CD8-positive, alpha-beta memory T cell (primary cell): Measurements from ENCODE around the gene EPN3. TPM values are rescaled to one million over a fixed set of nuclear protein-coding genes. Genes with fewer than 3 reads are reported as not detected.

Source experiments
- CTCF ChIA-PET: fragments of 350-600 bp; sonication (Branson Sonifier 250); formaldehyde crosslinking; loops from one replicate; lab custom pipeline; 2021; ENCODE audit warnings: antibody characterized with exemption; lab: Charles Lee
- POLR2A ChIA-PET: fragments of 350-600 bp; sonication (Branson Sonifier 250); formaldehyde crosslinking; loops from one replicate; lab custom pipeline; 2021; ENCODE audit warnings: antibody characterized with exemption; lab: Charles Lee
- DNase-seq, 5 donors: peaks; one replicate each; pipeline versions ENCODE4 v3.0.0 to v3.0.0-alpha.2; 2020 to 2022; ENCODE audit warnings: mixed read lengths in 1 of 5
- H3K27ac ChIP-seq: one replicate; pipeline ENCODE4 v1.7.0; 2013; ENCODE audit warnings: low read depth, mild to moderate bottlenecking, low read length, moderate library complexity
- H3K27me3 ChIP-seq: 2 replicates; pipeline ENCODE4 v1.7.0; 2013; ENCODE audit warnings: low read length, mild to moderate bottlenecking; ENCODE audit not compliant: insufficient read depth, poor library complexity, severe bottlenecking
- H3K36me3 ChIP-seq: 2 replicates; pipeline ENCODE4 v1.7.0; 2013; ENCODE audit warnings: mild to moderate bottlenecking, low read length, moderate library complexity; ENCODE audit not compliant: insufficient read depth
- H3K4me1 ChIP-seq: 2 replicates; pipeline ENCODE4 v1.7.0; 2013; ENCODE audit warnings: mild to moderate bottlenecking, low read length, moderate library complexity; ENCODE audit not compliant: insufficient read depth
- H3K4me3 ChIP-seq: 2 replicates; pipeline ENCODE4 v1.7.0; 2013; ENCODE audit warnings: mild to moderate bottlenecking, low read length
- H3K9me3 ChIP-seq: 2 replicates; pipeline ENCODE4 v1.7.0; 2013; ENCODE audit warnings: mild to moderate bottlenecking, low read length
- H3K27ac Mint-ChIP-seq, 8 donors: one replicate each; pipeline ENCODE4 v1.8.0; 2020 to 2021; ENCODE audit warnings: mixed read lengths in 8 of 8, mild to moderate bottlenecking in 6 of 8, inconsistent platforms in 3 of 8, moderate library complexity in 3 of 8
- H3K27me3 Mint-ChIP-seq, 2 donors: one replicate each; pipeline ENCODE4 v1.8.0; 2020 to 2021; ENCODE audit warnings: mixed read lengths in 2 of 2, mild to moderate bottlenecking in 1 of 2, moderate library complexity in 1 of 2
- H3K36me3 Mint-ChIP-seq, 3 donors: one replicate each; pipeline ENCODE4 v1.8.0; 2020 to 2021; ENCODE audit warnings: mixed read lengths in 3 of 3, inconsistent platforms in 1 of 3, mild to moderate bottlenecking in 1 of 3
- H3K4me1 Mint-ChIP-seq, 3 donors: one replicate each; pipeline ENCODE4 v1.8.0; 2020 to 2021; ENCODE audit warnings: mixed read lengths in 3 of 3, inconsistent platforms in 1 of 3, mild to moderate bottlenecking in 1 of 3
- H3K4me3 Mint-ChIP-seq, 7 donors: one replicate each; pipeline ENCODE4 v1.8.0; 2020 to 2021; ENCODE audit warnings: mixed read lengths in 7 of 7, mild to moderate bottlenecking in 6 of 7, moderate library complexity in 4 of 7, inconsistent platforms in 2 of 7
- H3K9me3 Mint-ChIP-seq, 5 donors: one replicate each; pipeline ENCODE4 v1.8.0; 2020 to 2022; ENCODE audit warnings: mixed read lengths in 5 of 5, mild to moderate bottlenecking in 3 of 5, moderate library complexity in 2 of 5, inconsistent platforms in 1 of 5
- polyA plus RNA-seq: library from polyadenylated mRNA; unstranded; fragments of 300-500 nt; fragmentation: Illumina TruSeq; gene quantifications from one replicate; pipeline ENCODE4 v1.2.3, GENCODE V29; 2021
- total RNA-seq, 2 experiments: library from RNA; stranded (reverse); gene quantifications; one replicate each; pipeline ENCODE4 v1.2.3, GENCODE V29; 2021

Gene EPN3
- total and polyA plus RNA-seq, 3 experiments from 2014 or later, result not detected

GRCh38 chr17:50493744-50494143 lies 38.8 kb upstream of the EPN3 start:
- H3K27me3 Mint-ChIP-seq, result no peaks in the 10 kb centered on the region
- no peak overlapping the region for H3K27ac Mint-ChIP-seq
- CTCF ChIA-PET, result no interaction called here
- H3K36me3 Mint-ChIP-seq, result peaks cover 0 to under 1% (median 0%) of the 10 kb centered on the region in 3 donors
- POLR2A ChIA-PET, result no interaction called here
- Histone ChIP-seq H3K27ac (no peak overlapping the region), H3K36me3 (no peaks in the 10 kb centered on the region), H3K4me3 (no peak overlapping the region), H3K27me3 (no peaks in the 10 kb centered on the region), H3K9me3 (no peaks in the 10 kb centered on the region), H3K4me1 (no peaks in the 10 kb centered on the region)
- H3K4me1 Mint-ChIP-seq, result no peaks in the 10 kb centered on the region
- DNase-seq, result no peak
- no peaks in the 10 kb centered on the region for H3K9me3 Mint-ChIP-seq
- no peak overlapping the region for H3K4me3 Mint-ChIP-seq

- H3K36me3 ChIP-seq, result no peaks in the 10 kb centered on the region
- no peaks in the 10 kb centered on the region for H3K9me3 ChIP-seq
- no peak overlapping the region for H3K4me3 ChIP-seq
- Mint-ChIP-seq H3K36me3 (no peaks in the 10 kb centered on the region), H3K27me3 (no peaks in the 10 kb centered on the region), H3K4me1 (no peaks in the 10 kb centered on the region), H3K27ac (peak overlapping the region in 1 of 8 donors; percentile 32), H3K9me3 (no peaks in the 10 kb centered on the region), H3K4me3 (no peak overlapping the region)
- H3K27ac ChIP-seq, result no peak overlapping the region
- no peaks in the 10 kb centered on the region for H3K4me1 ChIP-seq
- ChIA-PET CTCF (no interaction called here), POLR2A (no interaction called here)
- no peak for DNase-seq
- H3K27me3 ChIP-seq, result no peaks in the 10 kb centered on the region
These were observed 37.2 kb upstream of the EPN3 start for GRCh38 chr17:50495217-50495823.

GRCh38 chr17:50495918-50496317 lies 36.6 kb upstream of the EPN3 start:
- H3K27me3 ChIP-seq, result no peaks in the 10 kb centered on the region
- no peak overlapping the region for H3K27ac ChIP-seq
- no peaks in the 10 kb centered on the region for H3K9me3 ChIP-seq
- no peak for DNase-seq
- H3K4me1 Mint-ChIP-seq, result no peaks in the 10 kb centered on the region
- no peak overlapping the region for H3K27ac Mint-ChIP-seq
- ChIA-PET POLR2A (no interaction called here), CTCF (no interaction called here)
- H3K9me3 Mint-ChIP-seq, result no peaks in the 10 kb centered on the region
- no peaks in the 10 kb centered on the region for H3K36me3 ChIP-seq
- H3K4me3 ChIP-seq, result no peak overlapping the region
- H3K4me3 Mint-ChIP-seq, result no peak overlapping the region
- H3K4me1 ChIP-seq, result no peaks in the 10 kb centered on the region
- H3K36me3 Mint-ChIP-seq, result no peaks in the 10 kb centered on the region
- no peaks in the 10 kb centered on the region for H3K27me3 Mint-ChIP-seq

DNA sequence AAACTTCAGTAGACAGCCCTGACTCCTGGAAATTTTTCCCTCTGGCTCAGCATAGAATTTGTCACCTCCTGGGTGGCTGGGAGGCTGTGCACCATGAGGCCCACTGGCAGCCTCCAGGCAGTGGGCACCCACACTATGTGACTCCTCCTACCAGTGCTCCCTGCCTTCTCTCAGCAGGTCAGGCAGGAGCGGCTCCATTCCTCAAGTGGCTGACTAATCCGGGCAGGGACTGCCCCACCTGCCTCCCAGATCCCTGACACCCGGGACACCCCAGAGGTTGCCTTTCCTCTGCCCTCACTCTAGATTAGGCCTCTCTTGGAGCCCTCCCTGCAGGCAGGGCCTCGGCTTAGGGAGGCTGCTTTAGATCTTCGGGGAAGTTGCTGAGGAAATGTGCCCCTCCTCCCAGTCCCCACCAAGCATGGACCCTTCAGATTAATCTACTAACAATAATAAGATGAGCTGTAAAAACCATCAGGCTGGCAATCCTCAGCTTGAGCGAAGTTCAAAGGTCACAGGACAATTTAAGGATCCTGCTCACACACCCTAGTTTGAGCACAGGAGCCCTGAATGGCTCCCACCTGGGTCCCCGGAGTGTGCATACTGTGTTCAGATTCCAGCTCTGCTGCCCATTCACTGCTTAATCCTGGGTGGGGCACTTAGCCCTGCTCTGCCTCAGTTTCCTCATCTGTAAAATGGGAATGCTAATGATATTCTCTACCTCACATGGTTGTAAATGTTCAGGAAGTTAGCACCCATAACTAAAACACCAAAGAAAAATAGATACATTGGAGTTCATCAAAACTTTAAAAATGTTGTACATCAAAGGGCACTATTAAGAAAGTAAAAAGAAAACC lies 34.3 kb upstream of the EPN3 start:
- H3K36me3 ChIP-seq, result no peaks in the 10 kb centered on the region
- no peak overlapping the region for H3K27ac Mint-ChIP-seq
- no peak overlapping the region for H3K27ac ChIP-seq
- no peak overlapping the region for H3K4me3 Mint-ChIP-seq
- no peak overlapping the region for H3K4me3 ChIP-seq
- no peaks in the 10 kb centered on the region for H3K4me1 Mint-ChIP-seq
- ChIA-PET CTCF (interaction anchor here (1.1 kb wide), 1 partner anchor 19 kb away, joined by 4 read pairs; no protein-coding TSS in a partner anchor), POLR2A (interaction anchor here (0.6 kb wide), 1 partner anchor 36 kb away, joined by 3 read pairs; no protein-coding TSS in a partner anchor)
- no peaks in the 10 kb centered on the region for H3K9me3 Mint-ChIP-seq
- no peaks in the 10 kb centered on the region for H3K27me3 ChIP-seq
- H3K27me3 Mint-ChIP-seq, result no peaks in the 10 kb centered on the region
- DNase-seq, result no peak
- H3K4me1 ChIP-seq, result no peaks in the 10 kb centered on the region
- no peaks in the 10 kb centered on the region for H3K9me3 ChIP-seq
- H3K36me3 Mint-ChIP-seq, result no peaks in the 10 kb centered on the region

GRCh38 chr17:50499270-50499669 lies 33.3 kb upstream of the EPN3 start:
- no peaks in the 10 kb centered on the region for H3K9me3 Mint-ChIP-seq
- H3K9me3 ChIP-seq, result no peaks in the 10 kb centered on the region
- H3K4me3 ChIP-seq, result no peak overlapping the region
- ChIA-PET CTCF (interaction anchor here (1.1 kb wide), 1 partner anchor 20 kb away, joined by 4 read pairs; no protein-coding TSS in a partner anchor), POLR2A (no interaction called here)
- H3K4me1 Mint-ChIP-seq, result peaks cover 0 to 3% (median 0%) of the 10 kb centered on the region in 3 donors
- H3K27ac ChIP-seq, result no peak overlapping the region
- no peak overlapping the region for H3K4me3 Mint-ChIP-seq
- no peak overlapping the region for H3K27ac Mint-ChIP-seq
- H3K36me3 ChIP-seq, result no peaks in the 10 kb centered on the region
- H3K36me3 Mint-ChIP-seq, result no peaks in the 10 kb centered on the region
- peaks cover 1% of the 10 kb centered on the region for H3K4me1 ChIP-seq
- DNase-seq, result no peak
- H3K27me3 ChIP-seq, result no peaks in the 10 kb centered on the region
- H3K27me3 Mint-ChIP-seq, result no peaks in the 10 kb centered on the region

DNA sequence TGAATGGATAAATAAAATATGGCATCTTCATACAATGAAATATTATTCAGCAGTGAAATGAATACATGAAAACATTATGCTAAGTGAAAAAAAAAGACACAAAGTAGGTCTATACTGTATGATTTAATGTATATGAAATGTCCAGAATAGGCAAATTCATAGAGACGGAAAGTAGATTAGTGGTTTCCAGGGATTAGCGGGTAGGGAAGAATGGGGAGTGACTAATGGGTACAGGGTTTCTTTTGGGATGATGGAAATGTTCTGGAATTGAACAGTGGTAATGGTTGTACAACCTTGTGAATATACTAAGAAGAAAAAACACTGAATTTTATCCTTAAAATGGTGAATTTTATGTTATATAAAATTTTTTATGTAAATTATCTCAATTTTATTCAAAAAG lies 32.8 kb upstream of the EPN3 start:
- ChIA-PET POLR2A (no interaction called here), CTCF (no interaction called here)
- Histone ChIP-seq H3K4me1 (peaks cover 6% of the 10 kb centered on the region), H3K9me3 (no peaks in the 10 kb centered on the region), H3K4me3 (no peak overlapping the region), H3K27ac (no peak overlapping the region), H3K36me3 (no peaks in the 10 kb centered on the region), H3K27me3 (no peaks in the 10 kb centered on the region)
- no peak overlapping the region for H3K4me3 Mint-ChIP-seq
- no peak for DNase-seq
- H3K9me3 Mint-ChIP-seq, result no peaks in the 10 kb centered on the region
- H3K36me3 Mint-ChIP-seq, result no peaks in the 10 kb centered on the region
- H3K27me3 Mint-ChIP-seq, result no peaks in the 10 kb centered on the region
- peaks cover 0 to 3% (median 0%) of the 10 kb centered on the region in 3 donors for H3K4me1 Mint-ChIP-seq
- H3K27ac Mint-ChIP-seq, result no peak overlapping the region

DNA sequence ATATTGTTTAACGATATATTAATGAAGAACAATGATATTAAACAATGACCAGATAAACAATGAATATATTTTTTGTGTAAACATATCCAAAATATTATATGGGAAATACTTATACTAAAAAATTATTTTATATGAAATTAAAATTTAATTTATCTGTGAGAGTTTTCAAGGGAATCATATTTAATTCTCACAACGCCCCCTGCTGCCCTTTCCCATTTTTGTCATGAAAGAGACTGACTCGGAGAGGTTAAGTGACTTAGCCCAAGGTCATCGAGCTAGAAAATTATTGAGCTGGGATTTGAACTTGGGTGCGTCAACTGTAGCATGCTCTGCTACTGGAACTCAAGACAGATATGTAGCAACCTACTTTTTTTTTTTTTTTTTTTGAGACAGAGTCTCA lies 31.5 kb upstream of the EPN3 start:
- ChIA-PET CTCF (interaction anchor here (1.2 to 2.1 kb wide), 6 partner anchors 10 to 138 kb away, joined by 3 to 6 read pairs (median 4); partner anchors contain the start of gene RSAD1), POLR2A (no interaction called here)
- no peak for DNase-seq
- Histone ChIP-seq H3K9me3 (no peaks in the 10 kb centered on the region), H3K27me3 (no peaks in the 10 kb centered on the region), H3K4me3 (no peak overlapping the region), H3K27ac (no peak overlapping the region), H3K36me3 (no peaks in the 10 kb centered on the region), H3K4me1 (peaks cover 6% of the 10 kb centered on the region)
- H3K4me3 Mint-ChIP-seq, result no peak overlapping the region
- no peaks in the 10 kb centered on the region for H3K36me3 Mint-ChIP-seq
- H3K9me3 Mint-ChIP-seq, result no peaks in the 10 kb centered on the region
- H3K27me3 Mint-ChIP-seq, result no peaks in the 10 kb centered on the region
- H3K4me1 Mint-ChIP-seq, result peaks cover 0 to 3% (median 0%) of the 10 kb centered on the region in 3 donors
- no peak overlapping the region for H3K27ac Mint-ChIP-seq
